Ishikawa (cell line): Measurements from ENCODE around the gene NEAT1.

Source experiments
- CEBPB ChIP-seq: IDR thresholded peaks from 2 replicates; pipeline ENCODE4 v1.6.1; 2012
- CREB1 ChIP-seq: IDR thresholded peaks from 2 replicates; pipeline ENCODE4 v1.6.1; 2012; ENCODE audit warnings: low read depth
- EGR1 ChIP-seq: IDR thresholded peaks from 2 replicates; pipeline ENCODE4 v1.6.1; 2012
- EP300 ChIP-seq: IDR thresholded peaks from 2 replicates; pipeline ENCODE4 v1.6.1; 2012; ENCODE audit warnings: borderline replicate concordance
- FOXM1 ChIP-seq: IDR thresholded peaks from 2 replicates; pipeline ENCODE4 v1.6.1; 2012; ENCODE audit warnings: low read depth, borderline replicate concordance
- MAX ChIP-seq: IDR thresholded peaks from 2 replicates; pipeline ENCODE4 v1.6.1; 2012
- NFIC ChIP-seq: IDR thresholded peaks from 2 replicates; pipeline ENCODE4 v1.6.1; 2012
- RAD21 ChIP-seq: IDR thresholded peaks from 2 replicates; pipeline ENCODE4 v1.6.1; 2012; ENCODE audit warnings: low read depth
- REST ChIP-seq: IDR thresholded peaks from 2 replicates; pipeline ENCODE4 v1.6.1; 2012; ENCODE audit warnings: low read depth, mild to moderate bottlenecking
- TAF1 ChIP-seq: IDR thresholded peaks from 2 replicates; pipeline ENCODE4 v1.6.1; 2012; ENCODE audit warnings: low read depth, mild to moderate bottlenecking
- TCF12 ChIP-seq: IDR thresholded peaks from 2 replicates; pipeline ENCODE4 v1.6.1; 2012; ENCODE audit warnings: low read depth
- TEAD4 ChIP-seq: IDR thresholded peaks from 2 replicates; pipeline ENCODE4 v1.6.1; 2012
- USF1 ChIP-seq: IDR thresholded peaks from 2 replicates; pipeline ENCODE4 v1.6.1; 2012
- YY1 ChIP-seq: IDR thresholded peaks from 2 replicates; pipeline ENCODE4 v1.6.1; 2012; ENCODE audit warnings: low read depth
- ZBTB7A ChIP-seq: IDR thresholded peaks from 2 replicates; pipeline ENCODE4 v1.6.1; 2012; ENCODE audit warnings: low read depth

Gene NEAT1

DNA sequence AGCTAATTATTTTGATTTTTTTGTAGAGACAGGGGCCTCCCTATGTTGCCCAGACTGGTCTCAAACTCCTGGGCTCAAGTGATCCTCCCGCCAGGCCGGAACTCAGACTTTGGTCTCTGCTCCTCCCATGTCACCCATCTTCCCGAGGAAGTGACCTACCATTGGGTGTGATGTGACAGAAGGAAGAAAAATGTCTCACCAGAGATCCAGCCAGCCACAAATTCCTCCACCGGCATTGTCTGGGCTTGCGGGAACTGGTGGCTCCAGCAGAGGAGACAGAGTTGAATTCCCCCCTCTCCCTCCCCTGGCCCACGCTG is 40.9 kb upstream of the NEAT1 start:
- TF ChIP-seq MAX: no peak
- TF ChIP-seq TEAD4: no peak; the same call in 1 of the 2 replicates
- TF ChIP-seq REST: no peak
- no peak for TF ChIP-seq EP300
- no peak for TF ChIP-seq EGR1
- no peak for TF ChIP-seq ZBTB7A
- no peak for TF ChIP-seq TAF1
- TF ChIP-seq TCF12: no peak
- TF ChIP-seq RAD21: no peak
- no peak for TF ChIP-seq NFIC
- TF ChIP-seq CREB1: no peak
- TF ChIP-seq USF1: no peak
- no peak; the same call in 1 of the 2 replicates for TF ChIP-seq YY1
- no peak for TF ChIP-seq FOXM1
- TF ChIP-seq CEBPB: no peak

DNA sequence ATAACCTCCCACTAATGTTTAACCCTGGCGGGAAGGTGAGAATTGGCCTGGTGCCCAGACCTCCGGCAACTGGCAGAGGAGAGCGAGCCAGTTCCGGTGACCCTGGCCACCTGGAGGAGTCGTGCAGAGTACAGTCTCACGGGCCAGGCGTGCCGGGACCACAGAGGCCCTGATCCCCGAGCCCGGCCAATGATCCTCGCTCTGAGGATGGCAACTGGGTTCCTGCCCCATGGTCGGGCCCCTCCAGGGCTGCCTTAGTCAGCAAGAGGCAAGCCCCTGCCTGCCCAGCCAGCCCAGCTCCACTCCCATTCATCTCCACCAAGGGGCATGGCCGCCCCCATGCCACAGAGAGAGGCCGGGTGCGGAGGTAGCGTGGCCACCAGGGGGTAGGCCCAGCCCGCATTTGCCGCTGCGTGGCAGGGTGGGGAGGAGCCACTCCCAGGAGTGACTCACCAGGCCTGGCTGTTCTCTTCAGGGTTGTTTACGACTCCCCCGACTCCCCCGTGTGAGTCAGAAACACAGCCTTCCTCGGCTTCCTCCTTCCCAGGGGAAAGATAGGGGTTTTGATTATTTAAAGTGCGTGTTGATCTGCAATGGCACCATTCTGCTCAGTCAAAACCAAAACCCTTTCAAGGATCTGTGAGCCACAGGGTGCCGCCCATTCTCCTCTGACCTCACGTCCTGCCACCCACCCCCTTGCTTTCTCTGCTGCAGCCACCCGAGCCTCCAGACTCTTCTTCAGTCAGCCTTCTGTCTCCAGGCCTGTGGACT is 40.4 kb upstream of the NEAT1 start, which contains the start of gene SLC25A45:
Gene SLC25A45 (minus strand): TSS at position 614 of the 771 bp plus-strand sequence. CDS start 695 bp downstream, outside the sequence.
- peak; percentile 73 for TF ChIP-seq MAX
- 0 out of 2 replicates have a peak, but pooled peaks have one; percentile 74 for TF ChIP-seq ZBTB7A
- TF ChIP-seq YY1: peak; percentile 79
- no peak; the same call in 1 of the 2 replicates for TF ChIP-seq CEBPB
- peak; percentile 57 for TF ChIP-seq RAD21
- no peak for TF ChIP-seq USF1
- TF ChIP-seq TAF1: peak; percentile 33
- TF ChIP-seq FOXM1: peak; percentile 58
- 0 out of 2 replicates have a peak, but pooled peaks have one; percentile 6 for TF ChIP-seq CREB1
- 0 out of 2 replicates have a peak, but pooled peaks have one; percentile 24 for TF ChIP-seq TEAD4
- TF ChIP-seq REST: no peak
- peak; percentile 83 for TF ChIP-seq TCF12
- peak; percentile 76 for TF ChIP-seq EP300
- 0 out of 2 replicates have a peak, but pooled peaks have one; percentile 19 for TF ChIP-seq EGR1
- peak; percentile 94 for TF ChIP-seq NFIC

DNA sequence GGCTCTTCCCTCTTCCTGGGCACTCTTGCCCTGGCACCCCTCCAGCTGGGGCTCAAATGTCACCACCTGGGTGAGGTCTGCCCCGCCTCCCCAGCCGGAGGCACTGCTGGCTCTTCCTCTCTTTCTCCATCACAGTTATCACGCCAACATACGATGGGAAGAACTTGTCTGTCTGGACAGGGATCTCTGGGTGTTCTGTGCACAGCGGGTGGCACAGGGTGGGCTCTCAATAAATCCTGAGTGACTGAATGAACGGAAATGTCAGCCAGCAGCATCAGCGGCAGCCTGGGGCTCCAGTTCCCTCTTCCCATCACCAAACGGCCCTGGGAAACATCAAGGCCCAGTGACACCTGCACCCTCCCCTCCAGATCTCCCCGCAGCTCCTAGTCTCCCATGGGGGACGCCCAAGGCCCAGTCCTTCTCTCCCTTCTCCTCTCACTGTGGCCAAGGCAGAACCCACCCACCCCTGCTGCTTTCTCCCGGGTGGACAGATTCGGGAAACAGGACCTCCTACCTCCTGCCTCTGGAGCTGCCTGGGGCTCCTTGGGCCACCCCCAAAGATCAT is 39.7 kb upstream of the NEAT1 start:
- TF ChIP-seq YY1 (no peak), EGR1 (no peak; the same call in 1 of the 2 replicates), ZBTB7A (no peak), TCF12 (peak; percentile 84; the same call in 1 of the 2 replicates), NFIC (peak; percentile 92), MAX (0 out of 2 replicates have a peak, but pooled peaks have one; percentile 4), EP300 (peak; percentile 83), USF1 (no peak), TAF1 (no peak), REST (no peak), RAD21 (no peak), TEAD4 (peak; percentile 47), CEBPB (no peak), FOXM1 (no peak; the same call in 1 of the 2 replicates), CREB1 (no peak)
